ENCODE measurements around the gene ZIC4. TPM values are rescaled to one million over a fixed set of nuclear protein-coding genes. Genes with fewer than 3 reads are reported as not detected.

Gene ZIC4
- total and polyA plus RNA-seq, 10 of the 15 experiments (the other 5 are each of a cell fraction or from before 2014, with no cell fraction given) = not detected

DNA sequence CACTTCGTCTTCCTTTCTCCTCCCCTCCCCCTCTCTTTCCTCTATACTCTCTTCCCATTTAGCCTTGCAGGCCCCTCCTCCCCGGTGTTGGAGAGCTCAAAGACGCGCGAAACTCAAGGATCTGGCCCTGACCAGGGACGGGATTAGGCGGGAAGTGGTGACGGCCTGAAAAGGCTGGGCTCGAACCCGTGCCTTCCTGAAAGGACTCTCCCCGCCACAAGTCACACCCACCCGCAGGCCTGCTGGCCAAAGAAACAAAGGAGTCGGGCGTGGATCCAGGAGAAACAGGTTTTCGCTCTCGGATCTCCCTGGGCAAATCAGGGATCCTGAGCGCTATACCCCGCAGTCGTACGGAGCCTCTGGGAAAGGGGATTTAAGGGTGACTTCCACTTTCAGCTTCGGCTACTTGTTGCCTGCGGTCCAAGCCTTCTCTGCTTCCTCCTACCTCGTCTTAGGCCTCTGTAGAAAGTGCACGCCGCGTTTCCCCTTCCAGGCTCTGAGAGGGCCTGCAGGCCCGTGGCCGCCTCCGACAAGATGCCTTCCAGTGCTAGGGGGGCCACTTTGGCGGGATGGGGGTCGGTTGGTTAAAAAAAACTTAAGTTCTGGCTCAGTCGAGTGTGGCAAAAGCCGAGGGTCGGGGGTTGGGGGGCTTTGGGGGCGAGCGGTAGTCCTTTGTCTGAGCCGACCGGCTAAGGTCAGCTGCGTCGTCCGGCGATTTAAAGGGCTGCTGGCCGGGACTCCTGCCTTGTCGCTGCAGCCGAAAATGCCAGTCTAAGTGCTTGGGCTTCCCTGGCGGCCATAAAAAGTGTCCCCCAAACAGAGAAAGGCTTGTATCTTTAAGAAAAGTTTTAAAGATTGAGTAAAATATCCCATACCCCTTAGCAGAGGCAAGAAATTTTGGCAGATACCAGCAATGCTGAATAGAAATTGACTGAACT lies 8.2 kb downstream of the ZIC4 start:
- no peak overlapping the region for H3K27ac ChIP-seq (ENCODE audit: control insufficient read depth, insufficient read depth)
- H3K79me2 ChIP-seq (ENCODE audit: control insufficient read depth, insufficient read depth, low read length) = no peaks in the 10 kb centered on the region
- H3K27me3 ChIP-seq (replicated peaks in 1 of 2; ENCODE audit: control insufficient read depth in 2 of 2, insufficient read depth in 2 of 2, low read length in 1 of 2) = peaks cover 2 to 11% of the 10 kb centered on the region in 2 experiments
- TF ChIP-seq, protein P1, sequence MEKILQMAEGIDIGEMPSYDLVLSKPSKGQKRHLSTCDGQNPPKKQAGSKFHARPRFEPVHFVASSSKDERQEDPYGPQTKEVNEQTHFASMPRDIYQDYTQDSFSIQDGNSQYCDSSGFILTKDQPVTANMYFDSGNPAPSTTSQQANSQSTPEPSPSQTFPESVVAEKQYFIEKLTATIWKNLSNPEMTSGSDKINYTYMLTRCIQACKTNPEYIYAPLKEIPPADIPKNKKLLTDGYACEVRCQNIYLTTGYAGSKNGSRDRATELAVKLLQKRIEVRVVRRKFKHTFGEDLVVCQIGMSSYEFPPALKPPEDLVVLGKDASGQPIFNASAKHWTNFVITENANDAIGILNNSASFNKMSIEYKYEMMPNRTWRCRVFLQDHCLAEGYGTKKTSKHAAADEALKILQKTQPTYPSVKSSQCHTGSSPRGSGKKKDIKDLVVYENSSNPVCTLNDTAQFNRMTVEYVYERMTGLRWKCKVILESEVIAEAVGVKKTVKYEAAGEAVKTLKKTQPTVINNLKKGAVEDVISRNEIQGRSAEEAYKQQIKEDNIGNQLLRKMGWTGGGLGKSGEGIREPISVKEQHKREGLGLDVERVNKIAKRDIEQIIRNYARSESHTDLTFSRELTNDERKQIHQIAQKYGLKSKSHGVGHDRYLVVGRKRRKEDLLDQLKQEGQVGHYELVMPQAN (conservative IDR thresholded peaks at IDR 0.05) = no peak
- TF ChIP-seq BACH1 (IDR thresholded peaks at IDR 0.05; ENCODE audit: borderline replicate concordance) = no peak
- ATAC-seq = no peak
- H3K9ac ChIP-seq (ENCODE audit: control insufficient read depth, insufficient read depth, low read length) = no peak overlapping the region
- no peaks in the 10 kb centered on the region; the same call in 2 of the 3 replicates for H3K9me3 ChIP-seq (replicated peaks; ENCODE audit: control insufficient read depth, insufficient read depth, low read length)
- no peak overlapping the region for H3K4me3 ChIP-seq
- no peak for DNase-seq (ENCODE audit: low read depth, low spot score)
- SMC1A ChIA-PET (ENCODE audit: uncharacterized antibody, unreplicated experiment) = interaction anchor here (0.8 kb wide), 1 partner anchor 15 kb away, joined by 3 read pairs; no protein-coding TSS in a partner anchor
- no peaks in the 10 kb centered on the region for H3K36me3 ChIP-seq (ENCODE audit: control insufficient read depth in 2 of 2, insufficient read depth in 2 of 2, low read length in 1 of 2)
- in situ Hi-C loops (cut with MboI) = no loop called here
- WGBS (ENCODE audit: insufficient coverage, insufficient replicate concordance, low lambda C conversion rate, missing lambda C conversion rate) = 40% methylated on average over 39 of the region's 46 CpGs
- no peak overlapping the region for H2AFZ ChIP-seq (ENCODE audit: control insufficient read depth, low read depth, low read length)
- no peak overlapping the region for H3K4me2 ChIP-seq (ENCODE audit: control insufficient read depth, insufficient read depth)
- intact Hi-C loops (cut with micrococcal nuclease; ENCODE audit: unreplicated experiment) = no loop called here
- CTCF ChIA-PET = no interaction called here
- POLR2A ChIA-PET = no interaction called here
- RAD21 ChIA-PET (ENCODE audit: unreplicated experiment) = no interaction called here
- no peaks in the 10 kb centered on the region for H4K20me1 ChIP-seq (ENCODE audit: control insufficient read depth, insufficient read depth)
- H3K4me1 ChIP-seq (ENCODE audit: control insufficient read depth, insufficient read depth, low read length) = no peaks in the 10 kb centered on the region
- no TSS peak for BruUV-seq (replicated peaks)
- FAIRE-seq = no peak

Measured in GM12878 (cell line).